ENCODE measurements around the gene FCHO1.
A peak's percentile ranks its signal among the peaks of the same experiment; 100 is the strongest.

Gene FCHO1

GRCh38 chr19:17734146-17734545 is 17.1 kb upstream of the FCHO1 start:
- DNase-seq: no peak

DNA sequence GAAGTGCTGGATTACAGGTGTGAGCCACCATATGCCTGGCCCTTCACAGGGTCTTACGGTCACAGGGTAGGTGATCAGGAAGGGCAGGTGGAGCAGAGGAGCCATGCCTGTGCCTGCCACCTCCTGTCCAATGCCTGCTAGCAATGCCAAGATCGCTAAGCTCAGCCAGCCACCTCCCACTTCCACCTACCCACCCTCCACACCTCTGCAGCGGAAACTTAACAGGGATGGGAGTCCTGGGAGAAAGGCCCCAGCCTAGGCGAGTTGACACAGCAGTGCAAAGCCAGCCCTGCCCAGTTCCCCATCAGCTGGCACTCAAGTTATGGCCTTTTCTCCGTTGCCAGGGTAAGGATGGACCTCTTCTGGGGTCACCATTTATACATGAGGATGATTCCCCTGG is 15.9 kb upstream of the FCHO1 start:
- DNase-seq: no peak

DNA sequence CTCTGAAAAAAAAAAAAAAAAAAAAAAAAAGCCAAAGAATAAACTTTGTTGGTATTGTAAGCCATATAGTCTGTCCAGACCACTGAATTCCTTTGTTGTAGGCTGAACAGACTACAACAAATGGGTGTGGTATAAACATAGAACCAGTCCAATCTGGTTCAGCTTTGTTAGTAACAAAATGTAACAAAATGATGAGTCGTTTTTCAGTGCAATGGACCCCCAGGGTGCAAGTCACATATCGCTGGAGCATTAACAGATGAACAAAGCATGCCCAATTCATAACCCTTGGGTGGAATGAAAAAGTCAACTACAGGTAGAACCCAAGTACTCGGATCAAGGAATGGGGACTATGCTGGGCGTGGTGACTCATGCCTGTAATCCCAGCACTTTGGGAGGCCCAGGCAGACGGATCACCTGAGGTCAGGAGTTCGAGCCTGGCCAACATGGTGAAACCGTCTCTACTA is 13.6 kb upstream of the FCHO1 start:
- no peak for DNase-seq

DNA sequence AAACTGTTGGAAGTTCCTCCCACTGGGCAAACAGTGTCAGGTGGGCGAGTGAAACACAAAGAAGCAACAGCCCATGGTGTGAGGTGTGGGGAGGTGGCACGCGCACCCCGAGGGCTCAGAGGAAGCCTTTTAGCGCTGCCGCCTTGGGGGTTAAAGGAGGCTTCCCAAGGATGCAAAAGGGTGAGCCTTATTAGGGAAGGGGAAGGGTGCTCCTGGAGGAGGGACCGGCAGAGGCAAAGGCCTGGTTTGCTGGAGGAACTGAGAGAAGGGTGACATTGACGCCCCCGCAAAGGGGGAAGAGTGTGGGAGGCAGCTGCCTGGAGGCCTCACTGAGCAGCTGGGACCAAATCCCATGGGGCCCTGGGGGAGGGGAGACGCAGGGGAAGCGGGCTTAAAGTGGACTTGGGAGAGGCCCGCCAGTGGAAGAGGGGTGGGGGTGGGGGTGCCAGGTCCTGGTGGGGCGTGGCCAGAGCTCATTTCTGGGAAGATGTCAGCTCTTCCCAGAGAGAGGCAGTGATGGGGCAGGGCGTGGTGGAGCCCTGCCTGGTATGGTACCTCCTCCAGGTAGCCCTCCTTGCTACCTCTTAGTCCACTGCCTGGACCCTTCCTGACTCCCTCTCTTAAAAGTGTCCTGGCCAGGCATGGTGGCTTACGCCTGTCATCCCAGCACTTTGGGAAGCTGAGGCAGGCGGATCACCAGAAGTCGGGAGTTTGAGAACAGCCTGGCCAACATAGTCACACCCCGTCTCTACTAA is 12.0 kb upstream of the FCHO1 start:
- peak in 2 of 3 experiments; percentile 1 to 12 for DNase-seq

- no peak for DNase-seq
These were observed 9.8 kb upstream of the FCHO1 start for GRCh38 chr19:17741456-17741855.

- no peak for DNase-seq
These were observed 7.2 kb upstream of the FCHO1 start for GRCh38 chr19:17743874-17744580.

GRCh38 chr19:17747205-17748098 is 3.8 kb upstream of the FCHO1 start:
- DNase-seq: peak; percentile 85 to 95 (median 93)

GRCh38 chr19:17748884-17749638 is 2.2 kb upstream of the FCHO1 start:
- DNase-seq: peak in 1 of 3 experiments; percentile 16

DNA sequence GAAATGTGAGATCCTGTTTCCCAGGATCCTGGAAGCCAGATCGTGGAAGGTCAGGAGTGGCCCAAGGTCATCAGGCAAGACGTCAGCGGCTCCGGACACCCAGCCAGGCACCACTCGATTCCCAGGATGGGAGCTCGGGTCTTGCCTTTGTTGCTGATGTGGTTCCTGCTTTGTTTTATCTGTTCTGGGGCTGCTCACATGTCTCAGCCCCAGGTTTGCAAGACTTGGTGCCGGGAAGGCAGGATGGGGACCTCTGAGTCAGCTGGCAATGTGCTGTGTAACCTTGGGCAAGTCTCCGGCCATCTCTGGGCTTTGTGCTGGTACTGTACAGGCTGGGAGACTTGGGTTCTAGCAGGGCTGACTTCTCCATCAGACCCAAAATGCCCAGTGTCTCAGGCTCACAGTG is 1.4 kb upstream of the FCHO1 start:
- DNase-seq: no peak

GRCh38 chr19:17751912-17752273 is 616 bp downstream of the FCHO1 start:
- DNase-seq: no peak

GRCh38 chr19:17752865-17753639 is 1.8 kb downstream of the FCHO1 start:
- no peak for DNase-seq

DNA sequence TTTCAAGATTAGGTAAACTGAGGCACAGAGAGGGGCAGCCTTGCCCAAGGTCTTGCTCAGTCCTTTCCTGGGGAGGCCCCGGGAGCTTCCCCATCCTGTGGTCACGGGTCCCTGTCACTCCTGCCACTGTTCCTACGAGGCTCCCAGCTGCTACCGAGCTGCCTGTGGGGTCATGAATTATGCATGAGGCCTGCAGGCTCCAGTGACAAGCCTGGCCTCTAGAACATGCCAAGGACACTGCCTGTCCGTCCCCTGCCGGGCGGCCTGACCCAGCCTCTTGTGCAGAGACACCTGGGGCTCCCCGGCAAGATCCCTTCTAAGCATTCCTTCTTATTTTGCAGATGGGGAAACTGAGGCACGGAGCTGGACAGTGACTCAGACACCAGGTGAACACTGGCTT is 2.7 kb downstream of the FCHO1 start:
- peak in 1 of 3 experiments; percentile 25 for DNase-seq

- no peak for DNase-seq
These were observed 3.6 kb downstream of the FCHO1 start for GRCh38 chr19:17754634-17755442.

- DNase-seq: peak in 1 of 3 experiments; percentile 41
These were observed 4.2 kb downstream of the FCHO1 start for GRCh38 chr19:17755443-17755890.

DNA sequence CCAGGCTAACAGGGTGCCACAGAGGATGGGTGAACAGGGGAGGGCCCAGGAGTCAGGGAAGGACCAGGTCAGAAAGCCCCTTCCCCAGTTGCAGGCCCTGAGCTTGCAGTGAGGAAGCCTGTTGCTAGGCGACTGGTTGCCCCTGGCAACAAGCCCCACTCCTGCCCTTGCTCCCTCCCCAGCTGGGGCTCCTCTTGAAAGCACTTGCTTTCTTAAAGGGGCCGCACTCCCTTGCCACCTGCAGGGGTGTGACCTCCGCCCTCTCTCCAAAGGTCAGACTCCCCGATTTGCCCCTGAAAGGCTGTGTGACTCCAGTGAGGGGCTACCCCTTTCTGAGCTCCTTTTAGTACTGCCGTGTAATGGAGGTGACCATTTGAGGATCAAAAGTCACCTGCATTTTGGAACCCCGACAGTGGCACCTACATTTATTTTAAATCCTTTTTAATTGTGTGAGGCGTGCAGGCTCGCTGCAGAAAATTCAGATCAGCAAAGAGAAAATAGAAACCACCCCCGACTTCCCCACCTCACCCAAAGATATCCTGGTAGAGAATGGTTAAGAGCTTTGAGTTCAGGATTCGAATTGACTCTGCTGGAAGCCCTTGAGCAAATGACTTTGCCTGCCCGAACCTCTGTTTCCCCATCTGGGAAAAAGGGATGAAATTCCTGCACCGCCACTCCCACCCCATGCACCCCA is 4.8 kb downstream of the FCHO1 start:
- peak; percentile 71 to 89 (median 77) for DNase-seq

GRCh38 chr19:17757125-17757524 is 5.8 kb downstream of the FCHO1 start:
- DNase-seq: no peak

DNA sequence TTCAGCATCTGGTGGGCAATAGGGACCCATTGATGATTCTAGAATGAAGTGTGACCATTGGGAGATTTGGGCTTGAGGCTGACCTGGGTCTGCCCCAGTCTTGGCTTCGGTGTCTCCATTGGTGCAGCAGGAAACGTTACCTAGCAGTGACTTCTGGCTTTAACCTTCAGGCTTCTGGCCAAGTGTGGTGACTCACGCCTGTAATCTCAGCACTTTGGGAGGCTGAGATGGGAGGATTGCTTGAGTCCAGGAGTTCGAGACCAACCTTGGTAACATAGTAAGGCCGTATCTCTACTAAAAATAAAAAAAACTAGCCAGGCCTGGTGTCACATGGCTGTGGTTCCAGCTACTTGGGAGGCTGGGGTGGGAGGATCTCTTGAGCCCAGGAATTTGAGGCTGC is 7.2 kb downstream of the FCHO1 start:
- no peak for DNase-seq

DNA sequence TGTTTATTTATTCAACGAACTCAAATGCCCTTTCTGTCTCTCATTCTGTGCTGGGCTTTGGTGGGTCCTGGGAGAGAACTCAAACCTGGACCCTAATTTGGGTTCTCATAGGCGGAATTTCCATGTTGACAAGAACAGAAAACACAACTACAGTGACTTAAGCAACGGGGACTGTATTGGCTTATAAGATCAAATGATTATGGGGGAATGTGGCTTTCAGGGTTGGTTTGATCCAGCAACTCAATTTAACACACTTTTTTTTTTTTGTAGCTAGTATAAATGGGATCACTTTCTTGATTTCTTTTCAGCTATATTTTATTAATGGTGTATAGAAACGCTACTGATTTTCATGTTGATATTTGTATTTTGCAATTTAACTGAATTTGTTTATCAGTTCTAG is 9.9 kb downstream of the FCHO1 start:
- no peak for DNase-seq

DNA sequence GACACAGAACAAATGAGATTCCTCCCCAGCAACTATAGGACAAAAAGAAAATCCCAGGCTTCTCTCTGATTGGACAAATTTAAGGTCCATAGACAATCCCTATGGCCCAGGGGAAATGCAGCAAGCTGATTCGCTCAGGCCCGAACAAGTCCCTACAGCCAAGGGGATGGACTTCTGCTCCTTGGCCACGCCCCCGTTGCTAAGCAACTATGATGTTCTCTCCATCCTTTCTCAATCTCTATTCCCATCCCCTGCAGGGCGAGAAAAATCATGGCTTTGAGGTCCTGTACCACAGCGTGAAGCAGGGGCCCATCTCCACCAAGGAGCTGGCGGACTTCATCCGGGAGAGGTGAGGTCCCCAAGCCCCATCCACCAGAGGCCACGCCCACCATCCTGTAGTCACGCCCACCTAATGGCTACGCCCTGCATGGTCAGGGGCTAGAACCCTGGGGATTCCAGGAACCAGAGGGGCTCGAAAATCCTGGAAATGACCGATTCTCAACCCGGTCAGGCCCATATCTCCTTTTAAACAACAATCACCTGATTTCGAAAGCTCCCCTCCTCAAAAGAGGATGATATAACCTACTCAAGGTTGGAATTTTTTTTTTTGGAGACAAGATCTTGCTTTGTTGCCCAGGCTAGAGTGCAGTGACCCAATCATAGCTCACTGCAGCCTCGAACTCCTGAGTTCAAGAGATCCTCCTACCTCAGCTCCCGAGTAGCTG is 11.4 kb downstream of the FCHO1 start:
- DNase-seq: peak in 1 of 3 experiments; percentile 33
